NCI-H2227 (cell line): ENCODE results near the gene SCARB2.

Experiments used
- DNase-seq: peaks from one replicate; lab custom pipeline; 2025; ENCODE audit not compliant: unreplicated experiment; lab: John Stamatoyannopoulos, UW

SCARB2 gene

GRCh38 chr4:76200771-76201231 lies 12.8 kb downstream of the SCARB2 start:
- no peak for DNase-seq

- no peak for DNase-seq
These were observed 13.9 kb downstream of the SCARB2 start for GRCh38 chr4:76199664-76200211.

- peak; percentile 48 for DNase-seq
These were observed 15.0 kb downstream of the SCARB2 start for GRCh38 chr4:76198411-76199237.

GRCh38 chr4:76197971-76198410 lies 15.6 kb downstream of the SCARB2 start:
- DNase-seq: peak; percentile 28

- no peak for DNase-seq
These were observed 16.4 kb downstream of the SCARB2 start for GRCh38 chr4:76197031-76197743.

DNA sequence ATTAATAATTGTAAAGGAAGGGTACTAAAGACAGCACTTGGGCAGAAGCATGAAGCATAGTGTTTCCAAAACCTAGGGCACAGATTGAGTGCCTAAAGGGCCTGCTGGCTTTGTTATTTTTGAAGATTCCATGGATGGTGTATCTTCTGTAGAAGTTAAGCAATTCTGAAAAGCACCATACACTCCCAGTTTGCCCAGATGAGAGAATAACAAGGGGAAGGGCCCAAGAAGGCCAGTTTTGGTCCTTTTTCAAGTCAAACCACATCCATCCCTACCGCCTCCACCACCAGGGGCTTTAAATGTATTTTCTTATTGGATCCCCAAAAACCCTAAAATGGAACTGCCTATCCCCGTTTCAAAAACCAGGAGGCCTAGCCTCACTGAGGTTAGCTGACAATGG lies 17.2 kb downstream of the SCARB2 start:
- DNase-seq: no peak

GRCh38 chr4:76195326-76195725 lies 18.3 kb downstream of the SCARB2 start:
- no peak for DNase-seq

DNA sequence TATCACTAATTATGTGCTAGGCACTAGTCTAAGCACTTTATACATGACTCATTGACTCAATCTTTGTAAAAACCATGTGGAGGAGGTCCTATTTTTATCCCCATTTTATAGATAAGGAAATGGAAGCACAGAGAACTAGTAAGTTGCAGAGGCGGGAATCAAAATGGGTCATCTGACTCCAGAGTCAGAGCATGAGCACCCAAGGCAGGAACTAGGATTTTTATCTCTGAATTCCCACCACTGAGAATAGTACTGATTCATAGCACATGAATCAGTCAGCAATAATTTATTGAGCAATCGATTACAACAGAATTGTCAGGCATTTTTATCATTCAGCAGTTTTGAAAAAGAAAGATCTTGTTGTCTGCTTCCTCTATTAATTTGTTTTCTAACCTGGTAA lies 19.3 kb downstream of the SCARB2 start:
- DNase-seq: no peak

GRCh38 chr4:76192236-76192635 lies 21.4 kb downstream of the SCARB2 start:
- DNase-seq: no peak

- no peak for DNase-seq
These were observed 25.1 kb downstream of the SCARB2 start for GRCh38 chr4:76188557-76188956.

- no peak for DNase-seq
These were observed 25.5 kb downstream of the SCARB2 start for GRCh38 chr4:76188149-76188548.

DNA sequence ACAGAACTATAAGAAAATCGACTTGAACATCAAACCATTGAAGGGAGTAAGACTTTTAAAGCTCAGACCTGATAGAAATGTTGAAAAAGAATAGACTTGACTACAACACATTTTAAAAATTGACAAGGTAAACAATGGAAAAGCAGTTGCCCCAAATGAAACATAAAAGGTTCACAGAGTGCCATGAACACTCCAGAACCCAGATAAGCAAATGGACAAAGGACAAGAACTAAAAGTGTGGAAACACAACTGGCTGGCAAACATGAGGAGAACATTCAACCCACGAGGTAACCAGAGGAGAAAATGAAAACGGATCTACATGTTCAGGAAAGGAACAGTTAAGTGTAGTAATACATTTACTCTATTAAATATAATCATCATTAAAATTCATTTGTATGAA lies 26.5 kb downstream of the SCARB2 start:
- DNase-seq: no peak

- no peak for DNase-seq
These were observed 31.2 kb downstream of the SCARB2 start for GRCh38 chr4:76182463-76182862.

GRCh38 chr4:76179398-76180318 lies 34.0 kb downstream of the SCARB2 start:
- DNase-seq: peak; percentile 83

DNA sequence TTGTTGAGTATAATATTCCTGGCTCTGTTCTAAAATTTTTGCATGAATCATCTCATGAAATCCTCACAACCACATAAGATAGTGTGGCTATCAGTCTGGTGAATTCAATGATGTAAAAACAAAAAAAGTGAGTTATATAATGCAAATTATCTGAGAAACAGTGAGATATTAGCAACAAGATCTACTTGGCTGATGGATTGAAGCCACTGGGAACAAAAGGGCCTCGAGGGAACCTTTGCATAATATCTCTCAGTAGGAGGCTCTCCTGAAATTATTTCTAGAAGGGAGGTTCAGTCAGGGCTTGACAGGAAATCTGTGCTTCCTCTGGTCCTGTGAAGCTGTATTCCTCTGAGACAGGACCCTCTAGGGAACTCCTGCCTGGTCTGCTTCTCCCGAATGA lies 35.3 kb downstream of the SCARB2 start:
- no peak for DNase-seq

DNA sequence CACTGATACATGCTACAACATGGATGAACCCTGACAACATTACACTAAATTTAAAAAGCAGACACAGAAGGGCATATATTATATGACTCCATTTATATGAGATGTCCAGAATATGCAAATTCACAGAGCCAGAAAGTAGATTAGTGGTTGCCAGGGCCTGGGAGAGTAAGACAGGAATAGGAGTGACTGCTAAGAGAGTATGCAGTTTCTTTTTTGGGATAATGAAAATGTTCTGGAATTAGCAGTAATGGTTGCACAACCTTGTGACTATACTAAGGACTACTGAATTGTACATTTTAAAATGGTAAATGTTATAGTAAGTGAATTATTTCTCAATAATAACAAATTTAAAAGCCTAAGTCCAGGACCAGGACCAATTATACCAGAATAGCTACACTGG lies 35.9 kb downstream of the SCARB2 start:
- no peak for DNase-seq

DNA sequence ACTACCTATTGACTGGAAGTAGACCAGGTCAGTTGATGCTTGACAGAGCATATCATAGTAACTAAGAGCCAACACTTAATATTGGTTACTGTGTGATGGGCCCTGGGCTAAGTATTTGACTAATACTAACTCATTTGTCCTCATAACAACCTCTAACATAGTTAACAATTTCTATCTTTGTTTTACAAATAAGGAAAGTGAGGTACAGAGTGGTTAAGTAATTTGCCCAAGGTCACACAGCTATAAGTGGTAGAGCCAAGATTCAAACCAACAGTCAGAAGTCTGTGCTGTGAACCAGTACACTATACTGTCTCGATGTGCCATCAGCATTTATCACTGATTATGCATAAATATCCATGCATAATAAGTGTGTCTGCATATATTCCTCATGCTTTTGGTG lies 38.3 kb downstream of the SCARB2 start:
- no peak for DNase-seq

- DNase-seq: no peak
These were observed 39.4 kb downstream of the SCARB2 start for GRCh38 chr4:76174216-76174615.

GRCh38 chr4:76168688-76169087 lies 44.9 kb downstream of the SCARB2 start:
- no peak for DNase-seq

- DNase-seq: no peak
These were observed 47.1 kb downstream of the SCARB2 start for GRCh38 chr4:76166480-76166879.

DNA sequence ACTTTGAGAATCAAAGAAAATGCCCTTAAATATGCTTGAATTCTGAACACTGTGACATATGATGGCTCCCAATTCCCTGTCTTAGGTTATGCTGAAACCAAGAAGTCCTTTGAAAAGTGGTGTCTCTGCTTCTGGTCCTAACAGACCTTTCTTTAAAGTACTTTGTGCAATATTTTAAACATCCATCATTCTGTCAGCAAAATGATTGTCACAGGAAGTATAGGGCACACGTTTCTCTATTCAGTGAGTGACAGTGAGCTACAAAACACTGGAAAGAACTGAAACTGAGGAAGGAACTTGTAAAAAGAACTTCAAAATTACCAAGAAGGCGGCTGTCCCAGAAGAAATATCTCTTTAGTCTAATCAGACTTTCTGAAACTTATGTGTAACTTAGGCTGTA lies 53.3 kb downstream of the SCARB2 start:
- DNase-seq: no peak
